ENCODE results near the gene LAG3.

DNA sequence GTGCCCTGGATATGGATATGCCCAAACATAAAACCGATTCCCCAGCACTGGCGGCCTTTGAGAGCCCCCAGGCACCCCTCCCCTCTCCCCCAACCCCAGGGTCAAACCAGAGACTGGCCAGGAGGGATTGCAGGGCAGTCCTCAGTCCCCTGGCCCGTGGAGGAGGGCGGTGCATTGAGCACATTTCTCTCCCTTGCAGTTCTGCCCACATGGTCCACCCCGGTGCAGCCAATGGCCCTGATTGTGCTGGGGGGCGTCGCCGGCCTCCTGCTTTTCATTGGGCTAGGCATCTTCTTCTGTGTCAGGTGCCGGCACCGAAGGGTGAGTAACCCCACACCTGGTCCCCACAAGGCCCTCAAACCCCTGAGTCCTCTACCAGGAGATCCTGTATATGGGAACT, 45.9 kb downstream of the LAG3 start:
- TF ChIP-seq CTCF (conservative IDR thresholded peaks at IDR 0.05) (no peak), ZFX (IDR thresholded peaks at IDR 0.05) (no peak)
